CD4-positive, alpha-beta memory T cell (primary cell): ENCODE results near the gene PRAMEF14. TPM values are rescaled to one million over a fixed set of nuclear protein-coding genes. Genes with fewer than 3 reads are reported as not detected.
"Not testable (repeated sequence)": the region's sequence is repeated elsewhere in the genome, so short reads cannot be mapped to it uniquely, and the experiment has no call there.

ENCODE experiments used
- CTCF ChIA-PET: fragments of 350-600 bp; sonication (Branson Sonifier 250); formaldehyde crosslinking; loops from one replicate; lab custom pipeline; 2021; ENCODE audit warnings: inconsistent platforms; ENCODE audit not compliant: partially characterized antibody; lab: Charles Lee
- POLR2A ChIA-PET: fragments of 350-600 bp; sonication (Branson Sonifier 250); formaldehyde crosslinking; loops from one replicate; lab custom pipeline; 2021; ENCODE audit not compliant: partially characterized antibody; lab: Charles Lee
- DNase-seq, 5 donors: peaks; one replicate each; pipeline versions ENCODE4 v3.0.0 to v3.0.0-alpha.2; 2020 to 2022; ENCODE audit warnings: mixed read lengths in 1 of 5
- H3K27ac ChIP-seq: one replicate; pipeline ENCODE4 v1.7.0; 2013; ENCODE audit warnings: low read depth, low read length
- H3K27me3 ChIP-seq: 2 replicates; pipeline ENCODE4 v1.7.0; 2013; ENCODE audit warnings: mild to moderate bottlenecking, low read length, moderate library complexity; ENCODE audit not compliant: insufficient read depth
- H3K36me3 ChIP-seq: 2 replicates; pipeline ENCODE4 v1.7.0; 2013; ENCODE audit warnings: mild to moderate bottlenecking, low read length, moderate library complexity; ENCODE audit not compliant: insufficient read depth
- H3K4me1 ChIP-seq: 2 replicates; pipeline ENCODE4 v1.7.0; 2013; ENCODE audit warnings: mild to moderate bottlenecking, low read length, moderate library complexity; ENCODE audit not compliant: insufficient read depth
- H3K4me3 ChIP-seq, 2 donors: one replicate each; pipeline ENCODE4 v1.7.0; 2013; ENCODE audit warnings: low read length in 2 of 2, mild to moderate bottlenecking in 1 of 2
- H3K9me3 ChIP-seq, 2 donors: one replicate each; pipeline ENCODE4 v1.7.0; 2013; ENCODE audit warnings: low read length in 2 of 2, control low read depth in 1 of 2; ENCODE audit not compliant: control insufficient read depth in 1 of 2
- H3K27ac Mint-ChIP-seq, 7 donors: one replicate each; pipeline ENCODE4 v1.8.0; 2020 to 2021; ENCODE audit warnings: mixed read lengths in 7 of 7, mild to moderate bottlenecking in 6 of 7, inconsistent platforms in 3 of 7, moderate library complexity in 3 of 7
- H3K27me3 Mint-ChIP-seq, 2 donors: one replicate each; pipeline ENCODE4 v1.8.0; 2020 to 2021; ENCODE audit warnings: mixed read lengths in 2 of 2
- H3K36me3 Mint-ChIP-seq, 2 donors: one replicate each; pipeline ENCODE4 v1.8.0; 2020 to 2021; ENCODE audit warnings: mixed read lengths in 2 of 2, inconsistent platforms in 1 of 2, mild to moderate bottlenecking in 1 of 2
- H3K4me1 Mint-ChIP-seq, 4 donors: one replicate each; pipeline ENCODE4 v1.8.0; 2020 to 2021; ENCODE audit warnings: mixed read lengths in 4 of 4, mild to moderate bottlenecking in 1 of 4
- H3K4me3 Mint-ChIP-seq, 8 donors: one replicate each; pipeline ENCODE4 v1.8.0; 2020 to 2021; ENCODE audit warnings: mixed read lengths in 8 of 8, mild to moderate bottlenecking in 7 of 8, moderate library complexity in 6 of 8, inconsistent platforms in 3 of 8
- H3K9me3 Mint-ChIP-seq, 8 donors: one replicate each; pipeline ENCODE4 v1.8.0; 2020 to 2021; ENCODE audit warnings: mixed read lengths in 8 of 8, mild to moderate bottlenecking in 5 of 8, inconsistent platforms in 3 of 8, moderate library complexity in 1 of 8
- intact Hi-C: fragments of 100-400 bp; cut with micrococcal nuclease; formaldehyde crosslinking; loops from one replicate; pipeline ENCODE4 v1.15.1; 2023
- polyA plus RNA-seq, 2 donors: library from polyadenylated mRNA; unstranded; fragments of 300-500 nt; fragmentation: Illumina TruSeq; gene quantifications; one replicate each; pipeline ENCODE4 v1.2.3, GENCODE V29; 2021
- total RNA-seq, 2 experiments: library from RNA; stranded (reverse); gene quantifications; one replicate each; pipeline ENCODE4 v1.2.3, GENCODE V29; 2021

PRAMEF14 gene, protein sequence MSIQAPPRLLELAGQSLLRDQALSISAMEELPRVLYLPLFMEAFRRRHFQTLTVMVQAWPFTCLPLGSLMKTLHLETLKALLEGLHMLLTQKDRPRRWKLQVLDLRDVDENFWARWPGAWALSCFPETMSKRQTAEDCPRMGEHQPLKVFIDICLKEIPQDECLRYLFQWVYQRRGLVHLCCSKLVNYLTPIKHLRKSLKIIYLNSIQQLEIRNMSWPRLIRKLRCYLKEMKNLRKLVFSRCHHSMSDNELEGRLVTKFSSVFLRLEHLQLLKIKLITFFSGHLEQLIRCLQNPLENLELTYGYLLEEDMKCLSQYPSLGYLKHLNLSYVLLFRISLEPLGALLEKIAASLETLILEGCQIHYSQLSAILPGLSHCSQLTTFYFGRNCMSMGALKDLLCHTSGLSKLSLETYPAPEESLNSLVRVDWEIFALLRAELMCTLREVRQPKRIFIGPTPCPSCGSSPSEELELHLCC
- not detected for total RNA-seq
- polyA plus RNA-seq, result not detected

DNA sequence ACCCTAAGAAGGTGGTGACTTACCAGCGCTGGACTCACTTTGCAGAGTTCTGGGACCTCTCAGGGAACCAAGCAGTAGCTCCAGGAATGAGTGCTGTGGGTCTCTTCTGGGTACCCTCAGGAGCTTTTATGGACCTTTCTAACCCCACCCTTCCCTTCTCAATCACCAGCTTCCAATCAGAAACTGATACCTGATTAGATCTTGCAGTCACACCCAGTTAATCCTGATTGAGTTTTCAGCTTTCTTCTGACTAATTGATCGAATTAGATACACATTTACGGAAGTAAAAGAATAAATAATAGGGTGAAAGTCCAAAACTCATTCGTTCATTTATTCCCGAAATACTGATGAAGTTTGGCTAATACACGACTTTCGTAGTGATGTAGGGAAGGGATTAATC lies at the start of gene PRAMEF14:
Gene PRAMEF14 (minus strand): TSS at position 101 of the 400 bp plus-strand sequence. CDS start 1,820 bp downstream, outside the sequence.
- intact Hi-C loops, H3K27ac Mint-ChIP-seq, CTCF ChIA-PET, H3K36me3 Mint-ChIP-seq, H3K4me1 Mint-ChIP-seq, H3K27me3 Mint-ChIP-seq, DNase-seq, H3K27me3 ChIP-seq, H3K4me3 ChIP-seq, H3K27ac ChIP-seq, POLR2A ChIA-PET, H3K4me1 ChIP-seq, H3K9me3 ChIP-seq, H3K36me3 ChIP-seq, H3K9me3 Mint-ChIP-seq, H3K4me3 Mint-ChIP-seq: not testable (repeated sequence)

- H3K36me3 Mint-ChIP-seq, H3K27ac Mint-ChIP-seq, H3K36me3 ChIP-seq, H3K4me3 ChIP-seq, H3K27ac ChIP-seq, POLR2A ChIA-PET, H3K4me1 Mint-ChIP-seq, intact Hi-C loops, H3K27me3 ChIP-seq, H3K27me3 Mint-ChIP-seq, H3K4me3 Mint-ChIP-seq, H3K4me1 ChIP-seq, CTCF ChIA-PET, H3K9me3 ChIP-seq, DNase-seq: not testable (repeated sequence)
- H3K9me3 Mint-ChIP-seq, result peaks cover 0 to 10% (median 0%) of the 10 kb centered on the region in 8 donors
Measured at GRCh38 chr1:13395311-13395710, 48.4 kb upstream of the PRAMEF14 start.

DNA sequence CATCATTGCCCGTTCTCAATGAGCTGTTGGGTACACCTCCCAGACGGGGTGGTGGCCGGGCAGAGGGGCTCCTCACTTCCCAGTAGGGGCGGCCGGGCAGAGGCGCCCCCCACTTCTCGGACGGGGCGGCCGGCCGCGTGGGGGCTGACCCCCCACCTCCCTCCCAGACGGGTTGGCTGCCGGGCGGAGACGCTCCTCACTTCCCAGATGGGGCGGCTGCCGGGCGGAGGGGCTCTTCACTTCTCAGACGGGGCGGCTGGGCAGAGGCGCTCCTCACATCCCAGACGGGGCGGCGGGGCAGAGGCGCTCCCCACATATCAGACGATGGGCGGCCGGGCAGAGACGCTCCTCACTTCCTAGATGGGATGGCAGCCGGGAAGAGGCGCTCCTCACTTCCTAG lies 47.8 kb upstream of the PRAMEF14 start:
- H3K36me3 ChIP-seq, H3K36me3 Mint-ChIP-seq, POLR2A ChIA-PET, H3K27ac ChIP-seq, H3K4me1 ChIP-seq, H3K4me3 Mint-ChIP-seq, H3K4me3 ChIP-seq, H3K9me3 ChIP-seq, DNase-seq, intact Hi-C loops, CTCF ChIA-PET, H3K4me1 Mint-ChIP-seq, H3K27me3 Mint-ChIP-seq, H3K27me3 ChIP-seq, H3K27ac Mint-ChIP-seq: not testable (repeated sequence)
- H3K9me3 Mint-ChIP-seq, result peaks cover 0 to 10% (median 0%) of the 10 kb centered on the region in 8 donors

GRCh38 chr1:13393004-13393403 lies 46.1 kb upstream of the PRAMEF14 start:
- H3K27me3 Mint-ChIP-seq, H3K36me3 ChIP-seq, H3K9me3 ChIP-seq, H3K27ac Mint-ChIP-seq, H3K4me1 ChIP-seq, intact Hi-C loops, POLR2A ChIA-PET, H3K27me3 ChIP-seq, H3K4me3 ChIP-seq, H3K36me3 Mint-ChIP-seq, DNase-seq, H3K4me1 Mint-ChIP-seq, H3K27ac ChIP-seq, CTCF ChIA-PET, H3K4me3 Mint-ChIP-seq: not testable (repeated sequence)
- peaks cover 0 to 10% (median 0%) of the 10 kb centered on the region in 8 donors for H3K9me3 Mint-ChIP-seq

DNA sequence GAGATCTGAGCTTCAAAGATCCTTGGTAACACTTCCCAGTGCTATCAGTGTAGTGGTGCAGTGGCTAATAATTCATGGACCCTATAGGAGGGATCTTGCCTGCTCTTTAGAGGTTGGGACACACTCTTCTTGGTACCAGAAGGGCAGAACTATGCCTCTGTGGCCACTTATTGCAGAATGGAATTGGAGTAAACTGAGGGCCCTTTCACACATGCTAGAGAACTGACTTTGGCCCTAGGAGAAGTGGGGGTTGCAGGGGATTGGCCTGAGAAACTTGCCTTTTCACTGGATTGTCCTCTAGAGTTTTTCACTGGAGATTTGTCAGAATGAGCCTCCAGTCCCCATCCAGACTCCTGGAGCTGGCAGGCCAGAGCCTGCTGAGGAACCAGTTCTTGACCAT lies 42.4 kb upstream of the PRAMEF14 start, which contains the start of gene PRAMEF17:
Gene PRAMEF17 (plus strand): TSS at position 301 of the 400 bp plus-strand sequence. CDS start 26 bp downstream, at position 327.
- H3K9me3 Mint-ChIP-seq, H3K27ac Mint-ChIP-seq, H3K27ac ChIP-seq, H3K27me3 ChIP-seq, H3K4me1 Mint-ChIP-seq, H3K4me1 ChIP-seq, POLR2A ChIA-PET, H3K36me3 ChIP-seq, H3K4me3 ChIP-seq, CTCF ChIA-PET, H3K27me3 Mint-ChIP-seq, H3K4me3 Mint-ChIP-seq, DNase-seq, H3K36me3 Mint-ChIP-seq, intact Hi-C loops, H3K9me3 ChIP-seq: not testable (repeated sequence)

DNA sequence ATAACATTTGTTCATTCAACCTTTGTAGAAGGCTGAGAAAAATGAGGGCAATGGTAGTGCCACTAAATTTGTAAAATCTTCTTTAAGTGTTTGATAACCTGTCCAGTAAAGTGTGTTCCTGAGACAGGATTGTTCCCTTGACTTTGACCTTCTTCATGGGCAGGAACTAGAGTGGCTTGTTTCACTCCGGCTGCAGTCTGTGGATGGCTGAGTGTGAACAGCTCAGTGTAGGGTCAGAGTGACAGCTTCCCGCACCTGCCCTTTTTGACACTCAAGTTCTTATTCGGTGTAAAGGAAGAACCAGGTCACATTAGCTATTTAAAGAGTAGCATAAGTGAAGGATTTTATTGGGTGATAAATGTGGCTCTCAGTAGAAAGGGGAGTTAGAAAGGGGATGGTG lies 33.4 kb upstream of the PRAMEF14 start:
- CTCF ChIA-PET, DNase-seq, H3K4me1 Mint-ChIP-seq, H3K9me3 Mint-ChIP-seq, H3K27me3 ChIP-seq, H3K9me3 ChIP-seq, H3K4me3 ChIP-seq, H3K36me3 ChIP-seq, H3K27ac Mint-ChIP-seq, POLR2A ChIA-PET, H3K27ac ChIP-seq, H3K36me3 Mint-ChIP-seq, H3K27me3 Mint-ChIP-seq, intact Hi-C loops, H3K4me1 ChIP-seq, H3K4me3 Mint-ChIP-seq: not testable (repeated sequence)

- H3K4me1 Mint-ChIP-seq, H3K36me3 Mint-ChIP-seq, H3K4me3 Mint-ChIP-seq, H3K36me3 ChIP-seq, CTCF ChIA-PET, DNase-seq, H3K27ac Mint-ChIP-seq, H3K4me3 ChIP-seq, H3K4me1 ChIP-seq, H3K27ac ChIP-seq, H3K9me3 Mint-ChIP-seq, H3K27me3 Mint-ChIP-seq, H3K27me3 ChIP-seq, H3K9me3 ChIP-seq, POLR2A ChIA-PET, intact Hi-C loops: not testable (repeated sequence)
Measured at GRCh38 chr1:13378983-13379382, 32.0 kb upstream of the PRAMEF14 start.
